ENCODE measurements around the gene GNAZ.
A peak's percentile ranks its signal among the peaks of the same experiment; 100 is the strongest.

GNAZ gene

DNA sequence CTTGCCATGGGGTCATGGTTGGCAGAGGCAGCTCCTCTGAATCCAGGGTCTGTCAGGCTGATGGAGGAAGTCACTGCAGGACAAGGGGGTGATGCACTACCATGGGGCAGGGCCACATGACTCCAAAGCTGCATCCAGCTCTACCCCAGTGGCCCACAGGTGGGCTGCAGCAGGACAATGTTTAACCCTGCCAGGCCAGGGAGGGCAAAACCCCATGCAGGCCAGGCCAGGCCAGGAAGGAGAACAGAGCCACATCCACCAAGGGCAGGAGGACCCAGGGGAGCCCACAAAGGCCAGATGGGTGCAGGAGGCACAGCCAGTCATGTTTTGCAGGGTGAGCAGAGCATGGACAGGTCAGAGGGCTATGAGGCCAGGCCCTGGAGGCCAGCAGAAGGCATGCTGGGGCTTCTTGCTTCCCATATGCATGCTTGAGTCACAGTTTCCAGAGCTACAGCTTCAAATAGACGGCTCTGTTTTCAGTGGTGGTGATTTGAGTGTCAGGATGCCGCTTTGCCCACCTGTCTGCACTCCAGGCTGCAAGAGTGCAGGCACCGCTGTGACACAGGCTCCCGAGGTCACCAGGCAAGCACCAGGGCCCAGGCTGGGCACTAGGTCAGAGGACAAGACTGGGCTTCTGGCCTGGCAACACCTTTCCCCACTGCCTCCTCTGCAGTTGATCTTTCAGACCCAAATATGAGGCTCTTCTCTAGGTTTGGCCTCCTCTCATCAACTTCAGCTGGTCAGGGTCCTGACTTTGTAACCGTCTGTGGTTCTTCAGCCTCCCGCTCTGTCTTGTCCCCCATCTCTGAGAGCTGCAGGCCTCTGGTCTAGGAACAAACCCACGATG lies 48.6 kb downstream of the GNAZ start:
- DNase-seq (ENCODE audit: low read depth in 2 of 2, low spot score in 1 of 2): no peak

DNA sequence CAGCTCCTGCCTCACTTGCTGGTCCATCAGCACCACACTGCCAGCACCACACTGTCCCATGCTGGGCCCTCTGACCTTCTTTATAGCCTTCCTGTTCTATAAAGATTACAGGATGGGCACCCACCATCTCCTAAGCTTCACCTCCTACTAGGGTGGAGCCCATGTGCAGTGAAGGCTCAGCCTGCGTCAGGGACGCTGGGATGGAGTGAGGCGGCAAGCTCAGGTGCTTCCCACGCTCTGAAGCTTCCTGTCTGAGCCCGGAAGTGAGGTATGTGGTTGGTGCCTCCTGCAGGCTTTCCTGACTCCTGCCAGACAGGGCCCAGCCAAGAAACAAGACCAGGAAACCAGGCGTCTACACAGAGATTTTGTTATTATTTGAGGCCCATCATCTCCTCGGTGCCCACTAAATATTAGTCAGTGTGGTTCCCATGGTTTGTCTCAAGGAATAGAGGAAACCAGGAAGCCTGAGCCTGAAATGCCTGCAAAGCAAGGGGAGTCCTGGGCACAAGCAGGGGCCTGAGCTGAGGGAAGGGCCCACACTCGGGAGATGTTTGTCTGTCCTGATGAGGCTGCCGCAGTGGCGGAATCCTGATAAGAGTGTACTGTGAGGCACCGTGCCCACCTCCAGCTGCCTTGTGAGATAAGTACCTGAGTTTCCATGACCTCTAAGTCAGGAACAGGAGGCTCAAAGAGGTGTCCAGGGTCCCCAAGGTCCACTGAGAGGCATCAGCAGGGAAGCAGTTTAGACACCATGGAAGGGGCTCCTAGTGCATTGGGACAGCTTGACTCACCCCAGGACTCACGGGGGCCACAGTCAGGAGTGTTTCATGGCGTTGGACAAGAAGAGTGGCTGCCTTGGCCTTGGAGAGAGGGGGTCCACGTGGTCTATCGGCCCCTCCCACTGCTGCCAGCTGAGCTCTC lies 49.4 kb downstream of the GNAZ start:
- no peak for DNase-seq (ENCODE audit: low read depth in 2 of 2, low spot score in 1 of 2)

DNA sequence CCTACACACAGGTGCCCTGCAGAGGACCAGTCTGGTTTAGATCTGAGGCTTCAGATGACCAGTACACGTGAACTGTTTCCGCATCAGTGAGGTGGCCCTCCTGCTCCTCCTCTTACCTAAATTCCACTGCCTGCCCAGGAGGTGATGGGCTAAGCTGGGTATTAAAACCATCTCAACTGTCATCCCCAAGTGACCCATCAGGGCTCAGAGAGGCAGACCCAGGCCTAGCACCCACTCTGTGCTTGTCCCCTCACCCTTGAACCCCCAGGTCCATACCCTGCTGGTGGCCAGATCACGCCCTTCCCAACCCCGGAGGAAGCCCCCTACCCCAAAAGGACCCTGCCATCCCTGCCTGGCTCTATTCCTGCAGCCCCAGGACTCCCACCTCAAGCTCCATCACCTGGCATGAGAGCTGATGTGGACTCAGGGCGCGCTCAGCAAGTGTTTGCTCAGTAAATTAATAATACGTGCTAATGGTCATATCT lies 50.1 kb downstream of the GNAZ start:
- DNase-seq (ENCODE audit: low read depth in 2 of 2, low spot score in 1 of 2): no peak

GRCh38 chr22:23121000-23121421 lies 50.7 kb downstream of the GNAZ start:
- no peak for DNase-seq (ENCODE audit: low read depth in 2 of 2, low spot score in 1 of 2)

DNA sequence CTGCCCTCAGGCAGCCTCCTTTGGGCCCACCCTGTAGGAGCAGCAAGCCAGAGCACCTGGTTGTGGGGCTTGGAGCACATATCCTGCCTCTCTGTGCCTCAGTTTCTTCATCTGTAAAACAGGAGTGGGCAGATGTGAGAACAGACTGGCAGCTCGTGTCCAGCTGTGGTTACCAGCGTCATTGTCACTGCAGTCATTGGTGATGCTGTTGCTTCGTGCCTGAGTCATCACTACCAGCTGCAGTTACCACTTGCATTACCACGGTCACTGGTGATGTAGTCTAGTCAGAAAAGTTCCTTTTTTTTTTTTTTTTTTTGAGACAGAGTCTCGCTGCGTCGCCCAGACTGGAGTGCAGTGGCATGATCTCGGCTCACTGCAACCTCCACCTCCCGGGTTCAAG lies 51.1 kb downstream of the GNAZ start:
- DNase-seq (ENCODE audit: low read depth in 2 of 2, low spot score in 1 of 2): no peak

GRCh38 chr22:23122216-23122957 lies 52.1 kb downstream of the GNAZ start:
- DNase-seq (ENCODE audit: low read depth in 2 of 2, low spot score in 1 of 2): no peak

DNA sequence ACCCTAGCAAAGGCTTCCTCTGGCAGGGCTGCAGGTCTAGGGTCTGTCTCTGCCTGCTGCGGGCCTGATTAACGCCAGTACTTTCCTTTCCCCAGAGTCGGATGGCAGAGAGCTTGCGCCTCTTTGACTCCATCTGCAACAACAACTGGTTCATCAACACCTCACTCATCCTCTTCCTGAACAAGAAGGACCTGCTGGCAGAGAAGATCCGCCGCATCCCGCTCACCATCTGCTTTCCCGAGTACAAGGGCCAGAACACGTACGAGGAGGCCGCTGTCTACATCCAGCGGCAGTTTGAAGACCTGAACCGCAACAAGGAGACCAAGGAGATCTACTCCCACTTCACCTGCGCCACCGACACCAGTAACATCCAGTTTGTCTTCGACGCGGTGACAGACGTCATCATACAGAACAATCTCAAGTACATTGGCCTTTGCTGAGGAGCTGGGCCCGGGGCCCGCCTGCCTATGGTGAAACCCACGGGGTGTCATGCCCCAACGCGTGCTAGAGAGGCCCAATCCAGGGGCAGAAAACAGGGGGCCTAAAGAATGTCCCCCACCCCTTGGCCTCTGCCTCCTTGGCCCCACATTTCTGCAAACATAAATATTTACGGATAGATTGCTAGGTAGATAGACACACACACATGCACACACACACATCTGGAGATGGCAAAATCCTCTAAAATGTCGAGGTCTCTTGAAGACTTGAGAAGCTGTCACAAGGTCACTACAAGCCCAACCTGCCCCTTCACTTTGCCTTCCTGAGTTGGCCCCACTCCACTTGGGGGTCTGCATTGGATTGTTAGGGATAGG lies 52.9 kb downstream of the GNAZ start:
- DNase-seq (ENCODE audit: low read depth in 2 of 2, low spot score in 1 of 2): no peak

DNA sequence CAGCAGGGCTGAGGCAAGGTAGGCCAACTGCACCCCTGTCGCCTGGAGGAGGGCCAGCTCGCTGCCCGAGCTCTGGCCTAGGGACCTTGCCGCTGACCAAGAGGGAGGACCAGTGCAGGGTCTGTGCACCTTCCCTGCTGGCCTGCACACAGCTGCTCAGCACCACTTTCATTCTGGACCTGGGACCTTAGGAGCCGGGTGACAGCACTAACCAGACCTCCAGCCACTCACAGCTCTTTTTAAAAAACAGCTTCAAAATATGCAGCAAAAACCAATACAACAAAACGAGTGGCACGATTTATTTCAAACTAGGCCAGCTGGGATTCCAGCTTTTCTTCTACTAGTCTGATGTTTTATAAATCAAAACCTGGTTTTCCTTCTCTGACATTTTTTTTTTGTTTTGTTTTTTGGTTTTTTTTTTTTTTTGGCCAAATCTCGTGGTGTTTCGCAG lies 53.5 kb downstream of the GNAZ start:
- DNase-seq (ENCODE audit: low read depth in 2 of 2, low spot score in 1 of 2): no peak

DNA sequence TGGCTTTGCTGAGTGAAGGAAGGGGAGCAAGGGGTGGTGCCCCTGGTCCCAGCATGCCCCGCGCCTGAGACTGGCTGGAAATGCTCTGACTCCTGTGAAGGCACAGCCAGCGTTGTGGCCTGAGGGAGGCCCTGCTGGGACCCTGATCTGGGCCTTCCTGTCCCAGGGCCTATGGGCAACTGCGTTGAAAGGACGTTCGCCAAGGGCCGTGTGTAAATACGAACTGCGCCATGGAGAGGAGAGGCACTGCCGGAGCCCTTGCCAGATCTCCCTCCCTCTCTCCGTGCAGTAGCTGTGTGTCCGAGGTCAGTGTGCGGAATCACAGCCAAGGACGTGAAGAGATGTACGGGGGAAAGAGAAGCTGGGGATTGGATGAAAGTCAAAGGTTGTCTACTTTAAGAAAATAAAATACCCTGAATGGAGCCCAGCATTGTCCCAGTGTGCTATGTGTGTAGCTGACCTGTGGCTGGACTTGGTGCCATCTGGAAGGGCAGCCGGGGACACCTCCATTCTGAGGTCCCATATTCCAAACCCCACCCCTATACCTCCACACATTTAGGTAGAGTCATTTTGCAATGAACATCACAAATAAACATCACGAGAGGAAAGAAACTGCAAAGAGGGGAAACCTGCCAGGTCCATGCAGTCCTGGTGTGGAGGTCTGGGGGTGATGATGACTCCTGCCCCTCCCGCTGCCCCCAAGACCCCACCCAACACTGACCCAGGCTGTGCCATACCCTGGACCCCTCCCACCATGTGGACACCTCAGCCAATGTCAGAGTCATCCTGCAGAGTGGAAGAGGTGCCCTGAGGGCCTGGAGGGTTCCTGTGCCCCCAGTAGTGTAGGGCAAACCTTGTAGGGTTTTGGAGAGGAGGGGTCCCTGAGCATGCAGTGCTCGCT lies 54.5 kb downstream of the GNAZ start:
- DNase-seq (ENCODE audit: low read depth in 2 of 2, low spot score in 1 of 2): no peak

- no peak for DNase-seq (ENCODE audit: low read depth in 2 of 2, low spot score in 1 of 2)
These were observed 55.3 kb downstream of the GNAZ start for GRCh38 chr22:23125512-23126103.

GRCh38 chr22:23126165-23127054 lies 56.1 kb downstream of the GNAZ start:
- DNase-seq (ENCODE audit: low read depth in 2 of 2, low spot score in 1 of 2): no peak

GRCh38 chr22:23127055-23127756 lies 56.9 kb downstream of the GNAZ start:
- DNase-seq (ENCODE audit: low read depth in 2 of 2, low spot score in 1 of 2): no peak

DNA sequence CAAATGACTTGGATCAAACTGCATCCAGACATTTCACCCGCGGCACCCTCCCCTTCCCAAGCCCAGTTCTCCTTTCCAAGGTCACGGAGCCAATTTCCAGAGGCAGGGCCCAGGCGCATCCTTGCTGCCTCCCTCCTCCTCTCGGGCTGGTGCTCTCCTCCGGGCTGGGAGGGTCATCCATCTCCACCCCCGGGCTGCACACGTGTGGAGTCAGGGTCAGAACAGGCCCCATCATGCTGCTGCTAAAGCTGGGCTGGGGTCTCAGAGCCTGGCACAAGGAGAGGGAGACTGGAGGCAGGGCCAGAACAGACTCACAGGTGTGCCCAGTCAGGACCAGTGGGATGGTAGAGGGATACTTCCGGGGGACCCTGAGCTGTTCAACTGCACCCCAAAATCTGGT lies 57.5 kb downstream of the GNAZ start:
- no peak for DNase-seq (ENCODE audit: low read depth in 2 of 2, low spot score in 1 of 2)

DNA sequence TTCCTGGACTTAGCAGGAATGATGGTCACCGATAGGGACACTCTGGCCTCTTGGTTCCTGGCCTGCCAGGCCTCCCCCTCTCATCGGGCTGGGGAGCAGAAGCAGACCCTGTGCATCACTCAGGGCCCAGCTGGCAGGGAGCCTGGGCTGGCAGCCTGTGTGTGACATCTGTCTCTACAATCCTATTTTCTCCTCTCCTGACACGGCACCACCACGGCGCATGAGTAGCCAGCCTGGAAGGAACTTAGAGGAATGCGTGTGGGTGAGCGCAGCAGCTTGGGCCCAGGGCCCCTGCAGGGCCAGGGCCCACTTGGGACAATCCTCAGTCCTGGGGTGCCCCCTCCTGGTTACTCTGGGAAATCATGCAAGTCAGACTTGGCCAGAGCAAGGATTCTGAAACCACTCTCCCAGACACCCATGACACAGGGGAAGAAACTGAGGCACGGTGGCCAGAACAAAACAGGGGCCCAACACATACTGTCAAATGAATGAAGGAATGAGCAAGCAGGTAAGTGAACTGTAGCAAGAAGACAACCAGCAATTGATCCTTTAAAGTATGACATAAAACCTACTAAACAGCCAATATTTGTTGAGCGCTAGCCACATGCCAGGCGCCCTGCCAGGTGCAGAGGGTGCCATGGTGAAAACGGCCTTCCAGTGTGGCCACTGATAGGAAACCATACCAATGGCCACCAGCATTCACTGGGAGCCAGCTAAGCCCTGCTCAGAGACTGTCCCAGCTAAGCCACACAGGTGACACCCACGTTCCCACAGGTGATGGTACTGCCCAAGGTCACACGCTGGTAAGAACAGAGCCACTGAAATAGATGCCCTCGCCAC lies 58.2 kb downstream of the GNAZ start:
- DNase-seq (ENCODE audit: low read depth in 2 of 2, low spot score in 1 of 2): peak; percentile 52 to 62

DNA sequence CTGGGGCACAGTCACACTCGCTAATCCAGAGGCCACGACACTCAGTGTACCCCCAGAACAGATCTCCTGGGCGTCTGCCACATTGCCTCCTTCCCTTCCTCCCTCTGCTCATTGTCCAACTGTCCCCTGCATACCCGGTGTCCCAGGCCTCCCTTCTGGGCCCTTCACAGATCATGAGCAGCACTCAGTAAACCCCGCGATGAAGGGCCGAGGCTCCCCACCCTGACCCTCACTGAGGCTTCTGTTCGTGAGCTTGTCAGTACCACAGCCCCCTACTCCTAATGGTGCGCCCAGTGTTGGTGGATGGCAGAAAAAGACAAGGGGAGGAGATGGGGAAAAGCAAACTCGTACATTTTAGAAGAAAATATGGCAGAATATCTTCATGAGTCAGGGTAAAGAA lies 58.8 kb downstream of the GNAZ start:
- no peak for DNase-seq (ENCODE audit: low read depth in 2 of 2, low spot score in 1 of 2)

DNA sequence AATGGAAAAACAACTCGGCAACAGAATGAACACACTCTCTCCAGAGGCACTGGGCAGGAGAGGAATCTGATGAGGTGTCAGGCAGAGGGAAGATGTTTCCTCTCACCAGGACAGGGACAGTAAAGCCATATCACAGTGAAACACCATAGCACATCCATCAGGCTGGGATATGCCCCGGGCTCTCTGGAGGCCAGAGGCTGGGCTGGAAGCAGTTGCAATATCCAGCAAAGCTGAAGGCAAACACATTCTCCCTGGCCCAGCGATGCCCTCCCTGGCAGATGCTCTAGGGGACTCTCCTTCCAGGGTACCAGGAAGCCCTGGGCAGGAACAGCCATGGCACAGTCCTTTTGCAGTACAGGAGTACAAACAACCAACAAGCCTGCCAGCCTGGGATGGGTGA lies 60.4 kb downstream of the GNAZ start:
- no peak for DNase-seq (ENCODE audit: low read depth in 2 of 2, low spot score in 1 of 2)
